Erythroblast (primary cell): Measurements from ENCODE around the gene GRAPL.
"Not testable (repeated sequence)": the region's sequence is repeated elsewhere in the genome, so short reads cannot be mapped to it uniquely, and the experiment has no call there.

ENCODE experiments used
- GATA1 ChIP-seq: IDR thresholded peaks from 2 replicates; pipeline ENCODE4 v1.6.1; 2011; ENCODE audit warnings: low read depth, mild to moderate bottlenecking, control low read depth, low read length, moderate library complexity
- POLR2A ChIP-seq: IDR thresholded peaks from 2 replicates; pipeline ENCODE4 v1.6.1; 2011; ENCODE audit warnings: mild to moderate bottlenecking, low read length

DNA sequence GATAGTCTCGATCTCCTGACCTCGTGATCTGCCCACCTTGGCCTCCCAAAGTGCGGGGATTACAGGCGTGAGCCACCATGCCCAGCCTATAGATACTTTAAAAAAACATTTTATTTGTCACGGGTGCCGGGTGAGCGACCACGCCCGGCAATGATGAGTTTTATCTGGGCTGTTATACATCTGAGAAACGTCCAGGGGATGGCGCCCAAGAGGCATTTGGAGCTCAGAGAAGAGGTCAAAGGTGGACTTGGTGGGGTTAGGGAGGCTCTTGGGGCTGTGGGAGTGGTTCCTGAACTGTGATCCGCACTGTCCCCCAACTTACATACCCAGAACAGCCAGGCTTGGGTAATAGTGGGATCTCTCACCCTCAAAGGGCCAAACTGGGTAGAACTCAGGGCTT lies 8.7 kb upstream of the GRAPL start:
- not testable (repeated sequence) for TF ChIP-seq POLR2A, GATA1
